Heart left ventricle (tissue), 13 donors: ENCODE results near the gene RNF40.

Experiments used
- CTCF ChIP-seq, 12 donors: fragments of 200-600 bp; sonication (generic) in 4 of 12; IDR thresholded peaks; one replicate each; pipeline versions ENCODE4 v1.5.0 to v1.8.0; 2018 to 2022; ENCODE audit warnings: antibody characterized with exemption in 12 of 12, mild to moderate bottlenecking in 5 of 12
- POLR2A ChIP-seq, 2 donors: fragments of 450-650 bp; IDR thresholded peaks; one replicate each; pipeline ENCODE4 v1.6.1; 2017; ENCODE audit warnings: antibody characterized with exemption in 2 of 2, mild to moderate bottlenecking in 2 of 2, moderate library complexity in 2 of 2
- donor health status: ischemic (EF 13 %, LVEDD 7.1; RV severe dilation, severe dysfunction).
- donor health status: DM: no; HTN: yes; CAD: no.
- donor health status: DM: no; HTN: no; CAD: no.
- donor health status: ischemic (EF 25% LVEDD 6.9; RV normal size, moderate dysfunction).
- donor health status: ischemic (EF 25% LVEDD 5.7; RV mildly dilated, moderate dysfunction).
- donor health status: ischemic (EF 35%, LVEDD 5.7; RV mildly dilated, moderate dysfunction).
- donor health status: nonischemic (EF 11% LVEDD 7.7; RV severe dilation, severe dysfunction).
- donor health status: DM: yes; HTN: yes; CAD: no.
- donor health status: PGD.
- donor health status: ischemic (EF 29% LVEDD 5.4; RV normal size, mild dysfunction).
- donor health status: nonischemic (EF 23%, LVEDD 6.1; RV moderate dilation, normal function).

GRCh38 chr16:30766206-30766932 is 4.2 kb downstream of the RNF40 start:
- TF ChIP-seq CTCF (IDR thresholded peaks at IDR 0.05): no peak
- TF ChIP-seq POLR2A (IDR thresholded peaks at IDR 0.05): no peak
